HFFc6 (cell line): ENCODE measurements around the gene INHBB. TPM values are rescaled to one million over a fixed set of nuclear protein-coding genes. Genes with fewer than 3 reads are reported as not detected.

ENCODE experiments used
- DNase-seq: peaks from one replicate; pipeline ENCODE4 v3.0.0-alpha.2; 2018
- H3K27ac Mint-ChIP-seq: 2 replicates; pipeline ENCODE4 v1.8.0; 2020; ENCODE audit warnings: mild to moderate bottlenecking, mixed read lengths
- H3K27me3 Mint-ChIP-seq: 2 replicates; pipeline ENCODE4 v1.8.0; 2021; ENCODE audit warnings: mild to moderate bottlenecking, moderate library complexity, mixed read lengths; ENCODE audit not compliant: insufficient read depth
- H3K36me3 Mint-ChIP-seq: 2 replicates; pipeline ENCODE4 v1.8.0; 2021; ENCODE audit warnings: low read depth, mixed read lengths
- H3K4me1 Mint-ChIP-seq: 2 replicates; pipeline ENCODE4 v1.8.0; 2020; ENCODE audit warnings: low read depth, mixed read lengths
- H3K4me3 Mint-ChIP-seq: 2 replicates; pipeline ENCODE4 v1.8.0; 2020; ENCODE audit warnings: mild to moderate bottlenecking, moderate library complexity, mixed read lengths
- H3K9me3 Mint-ChIP-seq: 2 replicates; pipeline ENCODE4 v1.8.0; 2020; ENCODE audit warnings: mild to moderate bottlenecking, mixed read lengths
- total RNA-seq, 6 experiments: library from RNA; stranded (reverse); fragmentation: NEBNext Ultra II Directional; extraction: Animal tissue kit (Norgen Biotek cat#: 25700); gene quantifications; 2 replicates in 1 of 6; 3 replicates in 5 of 6; pipeline ENCODE4 v1.2.3, GENCODE V29; 2021
- TF ChIP-seq, protein P1 (sequence below): fragments of 200-600 bp; sonication (generic); IDR thresholded peaks from 2 replicates; pipeline ENCODE4 v1.5.0; 2021; ENCODE audit warnings: antibody characterized with exemption, mild to moderate bottlenecking

INHBB gene
- total RNA-seq, 6 experiments from 2014 or later = 0.47 to 1.6 (median 1.1) TPM

DNA sequence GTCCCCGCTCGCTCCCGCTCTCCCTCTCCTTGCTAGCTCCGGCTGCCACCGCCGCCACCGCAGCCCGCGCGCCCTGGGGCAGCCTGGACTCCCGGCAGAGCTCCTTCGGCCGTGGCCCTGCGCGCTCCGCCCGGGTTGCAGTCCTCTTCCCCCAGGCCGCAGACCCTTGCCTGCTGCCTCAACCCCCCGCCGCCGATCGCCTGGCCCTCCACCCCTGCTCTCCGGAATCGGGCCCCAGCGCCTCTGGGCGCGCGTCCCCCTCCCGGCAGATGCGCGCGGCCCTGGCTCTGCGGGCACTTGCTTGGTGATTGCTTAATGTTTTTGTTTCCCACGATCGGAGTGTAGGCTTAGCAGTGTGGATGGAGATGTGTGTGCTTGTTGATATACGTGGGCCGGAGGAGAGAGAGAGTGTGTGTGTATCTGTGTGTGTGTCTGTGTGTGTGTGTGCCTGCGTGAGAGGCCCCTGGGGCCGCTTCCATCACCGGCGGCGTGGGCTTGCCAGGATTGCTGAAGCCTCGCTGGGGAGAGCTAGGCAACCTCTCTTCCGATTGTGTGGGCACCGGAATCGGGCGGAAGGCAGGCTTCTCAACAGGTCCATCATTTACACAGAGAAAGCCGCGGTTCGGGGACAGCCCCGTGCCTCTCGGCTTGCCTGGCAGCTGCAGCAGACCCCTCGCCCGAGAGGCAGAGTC, 877 bp downstream of the INHBB start:
- Mint-ChIP-seq H3K36me3 (no peaks in the 10 kb centered on the region), H3K4me3 (peak overlapping the region; percentile 65), H3K9me3 (no peaks in the 10 kb centered on the region), H3K27me3 (peaks cover 31% of the 10 kb centered on the region), H3K27ac (no peak overlapping the region), H3K4me1 (peaks cover 17% of the 10 kb centered on the region)
- DNase-seq = peak; percentile 9
- TF ChIP-seq, protein P1, sequence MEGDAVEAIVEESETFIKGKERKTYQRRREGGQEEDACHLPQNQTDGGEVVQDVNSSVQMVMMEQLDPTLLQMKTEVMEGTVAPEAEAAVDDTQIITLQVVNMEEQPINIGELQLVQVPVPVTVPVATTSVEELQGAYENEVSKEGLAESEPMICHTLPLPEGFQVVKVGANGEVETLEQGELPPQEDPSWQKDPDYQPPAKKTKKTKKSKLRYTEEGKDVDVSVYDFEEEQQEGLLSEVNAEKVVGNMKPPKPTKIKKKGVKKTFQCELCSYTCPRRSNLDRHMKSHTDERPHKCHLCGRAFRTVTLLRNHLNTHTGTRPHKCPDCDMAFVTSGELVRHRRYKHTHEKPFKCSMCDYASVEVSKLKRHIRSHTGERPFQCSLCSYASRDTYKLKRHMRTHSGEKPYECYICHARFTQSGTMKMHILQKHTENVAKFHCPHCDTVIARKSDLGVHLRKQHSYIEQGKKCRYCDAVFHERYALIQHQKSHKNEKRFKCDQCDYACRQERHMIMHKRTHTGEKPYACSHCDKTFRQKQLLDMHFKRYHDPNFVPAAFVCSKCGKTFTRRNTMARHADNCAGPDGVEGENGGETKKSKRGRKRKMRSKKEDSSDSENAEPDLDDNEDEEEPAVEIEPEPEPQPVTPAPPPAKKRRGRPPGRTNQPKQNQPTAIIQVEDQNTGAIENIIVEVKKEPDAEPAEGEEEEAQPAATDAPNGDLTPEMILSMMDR = no peak

DNA sequence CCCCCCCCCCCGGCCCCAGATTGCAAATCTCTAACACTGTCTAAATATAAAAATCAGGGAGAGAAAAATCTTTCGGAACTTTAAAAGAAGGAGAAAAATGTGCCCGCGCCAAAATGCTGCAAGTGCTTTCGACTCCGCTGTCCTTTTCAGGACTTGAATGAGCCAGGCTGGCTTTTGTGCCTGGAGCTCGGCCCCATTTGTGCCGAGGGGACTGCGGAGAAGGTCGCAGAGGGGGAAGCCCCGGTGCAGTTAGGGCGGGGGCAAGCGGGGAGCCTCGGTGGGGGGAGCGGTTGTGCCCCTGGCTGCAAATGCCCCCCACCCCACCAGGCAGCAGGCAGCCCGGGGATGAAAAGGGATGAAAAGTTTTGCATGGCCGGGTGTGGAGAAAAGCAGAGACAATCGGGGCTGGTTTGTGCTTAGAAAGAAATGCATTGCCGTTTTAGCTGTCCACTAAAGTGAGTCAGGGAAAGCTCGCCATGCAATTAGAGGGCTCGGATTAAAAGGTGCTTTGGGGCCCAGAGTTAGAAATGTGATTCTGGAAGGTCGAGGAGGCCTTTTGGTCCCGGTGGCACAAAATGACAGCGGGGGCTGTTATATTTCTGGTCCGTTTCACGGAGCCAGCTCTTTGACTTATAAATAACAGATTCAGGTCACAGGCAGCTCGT, 1.6 kb downstream of the INHBB start:
- H3K9me3 Mint-ChIP-seq = no peaks in the 10 kb centered on the region
- TF ChIP-seq, protein P1 = no peak
- H3K36me3 Mint-ChIP-seq = no peaks in the 10 kb centered on the region
- H3K4me3 Mint-ChIP-seq = peak overlapping the region; percentile 65
- no peak overlapping the region for H3K27ac Mint-ChIP-seq
- H3K27me3 Mint-ChIP-seq = peaks cover 26% of the 10 kb centered on the region
- DNase-seq = no peak
- peaks cover 17% of the 10 kb centered on the region for H3K4me1 Mint-ChIP-seq

DNA sequence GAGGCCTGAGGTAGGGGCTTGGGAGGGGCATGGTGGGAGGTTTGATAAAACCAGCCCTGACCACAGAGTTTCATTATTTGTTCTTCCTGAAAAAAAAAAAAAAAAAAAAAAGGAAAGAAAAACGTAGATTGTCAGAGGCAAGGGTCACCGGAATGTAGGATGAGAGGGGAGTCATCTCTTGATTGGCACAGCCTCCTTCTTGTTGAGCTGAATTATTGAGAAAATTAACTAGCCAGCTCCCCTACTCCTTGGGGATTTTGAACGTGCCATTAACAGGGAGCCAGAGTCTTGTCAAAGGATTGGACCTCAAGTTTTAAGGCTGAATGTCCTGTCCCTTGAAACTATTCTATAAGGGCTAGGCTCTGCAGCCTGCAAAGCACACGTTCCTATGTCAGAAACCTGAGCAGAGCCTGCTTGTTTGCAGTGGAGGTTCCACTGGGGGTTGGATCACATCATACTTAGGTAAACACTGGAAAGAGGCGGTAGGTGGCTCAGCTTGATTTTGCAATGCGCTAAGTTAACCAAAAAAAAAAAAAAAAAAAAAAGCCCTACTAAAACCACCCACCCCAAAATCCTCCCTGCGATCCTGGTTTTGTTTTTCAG, 2.3 kb downstream of the INHBB start:
- DNase-seq = no peak
- TF ChIP-seq, protein P1 = no peak
- H3K27ac Mint-ChIP-seq = no peak overlapping the region
- no peaks in the 10 kb centered on the region for H3K36me3 Mint-ChIP-seq
- no peaks in the 10 kb centered on the region for H3K9me3 Mint-ChIP-seq
- peaks cover 12% of the 10 kb centered on the region for H3K4me1 Mint-ChIP-seq
- H3K4me3 Mint-ChIP-seq = no peak overlapping the region
- peaks cover 21% of the 10 kb centered on the region for H3K27me3 Mint-ChIP-seq

DNA sequence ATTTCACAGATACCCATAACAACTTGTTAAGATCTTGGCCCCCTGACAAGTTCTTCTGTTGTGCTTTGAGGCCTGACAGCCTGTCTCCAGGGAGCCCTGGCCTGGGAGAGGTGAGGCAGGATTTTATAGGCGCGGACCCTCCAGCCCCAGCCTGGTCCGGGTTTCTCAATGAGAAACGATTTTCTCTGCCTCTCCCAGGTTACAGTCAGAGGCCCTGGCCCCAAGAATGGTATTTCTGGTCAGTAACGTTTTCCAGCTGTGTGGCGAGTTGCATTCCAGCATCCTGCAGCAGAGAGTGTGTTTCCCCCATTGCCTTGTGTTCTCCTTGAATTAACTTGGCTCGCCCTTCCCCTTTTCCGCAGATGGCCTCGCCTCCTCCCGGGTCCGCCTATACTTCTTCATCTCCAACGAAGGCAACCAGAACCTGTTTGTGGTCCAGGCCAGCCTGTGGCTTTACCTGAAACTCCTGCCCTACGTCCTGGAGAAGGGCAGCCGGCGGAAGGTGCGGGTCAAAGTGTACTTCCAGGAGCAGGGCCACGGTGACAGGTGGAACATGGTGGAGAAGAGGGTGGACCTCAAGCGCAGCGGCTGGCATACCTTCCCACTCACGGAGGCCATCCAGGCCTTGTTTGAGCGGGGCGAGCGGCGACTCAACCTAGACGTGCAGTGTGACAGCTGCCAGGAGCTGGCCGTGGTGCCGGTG, 3.0 kb downstream of the INHBB start:
- no peak for DNase-seq
- Mint-ChIP-seq H3K36me3 (no peaks in the 10 kb centered on the region), H3K9me3 (no peaks in the 10 kb centered on the region)

DNA sequence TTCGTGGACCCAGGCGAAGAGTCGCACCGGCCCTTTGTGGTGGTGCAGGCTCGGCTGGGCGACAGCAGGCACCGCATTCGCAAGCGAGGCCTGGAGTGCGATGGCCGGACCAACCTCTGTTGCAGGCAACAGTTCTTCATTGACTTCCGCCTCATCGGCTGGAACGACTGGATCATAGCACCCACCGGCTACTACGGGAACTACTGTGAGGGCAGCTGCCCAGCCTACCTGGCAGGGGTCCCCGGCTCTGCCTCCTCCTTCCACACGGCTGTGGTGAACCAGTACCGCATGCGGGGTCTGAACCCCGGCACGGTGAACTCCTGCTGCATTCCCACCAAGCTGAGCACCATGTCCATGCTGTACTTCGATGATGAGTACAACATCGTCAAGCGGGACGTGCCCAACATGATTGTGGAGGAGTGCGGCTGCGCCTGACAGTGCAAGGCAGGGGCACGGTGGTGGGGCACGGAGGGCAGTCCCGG, 3.5 kb downstream of the INHBB start:
- no peak for DNase-seq
- no peak overlapping the region for H3K27ac Mint-ChIP-seq
- H3K4me1 Mint-ChIP-seq = peaks cover 12% of the 10 kb centered on the region
- H3K4me3 Mint-ChIP-seq = no peak overlapping the region
- peaks cover 24% of the 10 kb centered on the region for H3K27me3 Mint-ChIP-seq
- H3K9me3 Mint-ChIP-seq = no peaks in the 10 kb centered on the region
- TF ChIP-seq, protein P1 = no peak
- no peaks in the 10 kb centered on the region for H3K36me3 Mint-ChIP-seq

More for the DNA sequence above, 3.0 kb downstream of the INHBB start:
- TF ChIP-seq, protein P1 = no peak
- no peak overlapping the region for H3K27ac Mint-ChIP-seq
- peaks cover 12% of the 10 kb centered on the region for H3K4me1 Mint-ChIP-seq
- H3K4me3 Mint-ChIP-seq = no peak overlapping the region
- peaks cover 21% of the 10 kb centered on the region for H3K27me3 Mint-ChIP-seq
